Bronchial epithelial cell (primary cell): Measurements from ENCODE around the gene DACT1. TPM values are rescaled to one million over a fixed set of nuclear protein-coding genes. Genes with fewer than 3 reads are reported as not detected.

Experiments
- DNase-seq: peaks from one replicate; pipeline ENCODE4 v3.0.0-alpha.2; 2010; ENCODE audit warnings: low read depth
- FAIRE-seq: peaks from 2 replicates; lab custom pipeline; 2011; peaks lifted over from hg19 to GRCh38; lab: Jason Lieb, UNC
- H3K27me3 ChIP-seq: 2 replicates; pipeline ENCODE4 v1.5.1; 2011; ENCODE audit warnings: low read length; ENCODE audit not compliant: control insufficient read depth, insufficient read depth
- H3K36me3 ChIP-seq: 2 replicates; pipeline ENCODE4 v1.5.1; 2011; ENCODE audit warnings: low read length; ENCODE audit not compliant: control insufficient read depth, insufficient read depth
- H3K4me3 ChIP-seq: 2 replicates; pipeline ENCODE4 v1.5.1; 2011; ENCODE audit warnings: mild to moderate bottlenecking, low read depth, low read length, control low read depth
- CTCF ChIP-seq: IDR thresholded peaks from 2 replicates; pipeline ENCODE4 v1.5.1; 2011; ENCODE audit warnings: mild to moderate bottlenecking, moderate library complexity, low read length, control low read depth, inconsistent platforms; ENCODE audit not compliant: insufficient read depth, severe bottlenecking
- total RNA-seq: library from RNA; depleted of rRNA; stranded (reverse); fragments of >200 nt; gene quantifications from 2 replicates; pipeline ENCODE4 v1.2.1, GENCODE V29; 2014

Gene DACT1
- total RNA-seq, 1 donor from 2014 or later: 1.1 TPM

GRCh38 chr14:58663494-58664111 is 25.8 kb downstream of the DACT1 start:
- Histone ChIP-seq H3K27me3 (peaks cover 2% of the 10 kb centered on the region), H3K4me3 (no peak overlapping the region), H3K36me3 (no peaks in the 10 kb centered on the region)
- no peak for TF ChIP-seq CTCF
- DNase-seq: peak; percentile 70
- no peak for FAIRE-seq

- no peaks in the 10 kb centered on the region for H3K36me3 ChIP-seq
- no peak for TF ChIP-seq CTCF
- no peak for FAIRE-seq
These were observed 28.2 kb downstream of the DACT1 start for GRCh38 chr14:58665773-58666500.

GRCh38 chr14:58666737-58667136 is 29.0 kb downstream of the DACT1 start:
- Histone ChIP-seq H3K27me3 (peaks cover 5% of the 10 kb centered on the region), H3K4me3 (no peak overlapping the region), H3K36me3 (no peaks in the 10 kb centered on the region)
- DNase-seq (no peak), FAIRE-seq (no peak)
- no peak for TF ChIP-seq CTCF

More at GRCh38 chr14:58665773-58666500, 28.2 kb downstream of the DACT1 start:
- H3K27me3 ChIP-seq: peaks cover 5% of the 10 kb centered on the region
- DNase-seq: no peak
- H3K4me3 ChIP-seq: no peak overlapping the region

GRCh38 chr14:58667900-58668299 is 30.1 kb downstream of the DACT1 start:
- no peak for DNase-seq

GRCh38 chr14:58668848-58669480 is 31.2 kb downstream of the DACT1 start:
- Histone ChIP-seq H3K27me3 (peaks cover 5% of the 10 kb centered on the region), H3K4me3 (no peak overlapping the region), H3K36me3 (no peaks in the 10 kb centered on the region)
- FAIRE-seq (peak; percentile 36), DNase-seq (no peak)
- TF ChIP-seq CTCF: no peak

More at GRCh38 chr14:58667900-58668299, 30.1 kb downstream of the DACT1 start:
- Histone ChIP-seq H3K36me3 (no peaks in the 10 kb centered on the region), H3K4me3 (no peak overlapping the region), H3K27me3 (peaks cover 5% of the 10 kb centered on the region)
- FAIRE-seq: peak; percentile 13
- no peak for TF ChIP-seq CTCF
